Fibroblast of skin of abdomen (primary cell): ENCODE results near the gene CFAP61.

Experiments used
- DNase-seq: peaks from one replicate; pipeline ENCODE4 v3.0.0-alpha.2; 2013

Gene CFAP61

GRCh38 chr20:20401991-20402390 is 349.7 kb downstream of the CFAP61 start:
- no peak for DNase-seq

DNA sequence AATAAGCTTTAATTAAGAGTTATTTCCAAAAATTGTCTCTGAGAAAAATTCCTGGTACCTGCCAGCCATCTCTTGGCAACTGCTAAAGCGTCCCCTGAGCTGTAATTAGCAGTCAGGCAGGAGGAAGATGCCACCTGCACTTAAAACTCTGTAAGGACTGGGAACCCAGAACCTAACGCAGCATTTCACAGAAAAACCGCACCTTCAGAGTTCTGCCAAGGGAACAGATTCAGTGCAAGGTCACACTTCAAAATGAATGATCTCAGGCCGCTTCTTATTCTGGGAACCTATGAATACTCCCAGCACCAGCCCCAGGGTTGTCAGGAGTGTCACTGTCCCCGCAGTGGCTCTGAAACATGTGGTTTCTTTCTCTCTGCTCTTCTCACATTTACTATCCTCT is 352.3 kb downstream of the CFAP61 start:
- DNase-seq, result no peak

DNA sequence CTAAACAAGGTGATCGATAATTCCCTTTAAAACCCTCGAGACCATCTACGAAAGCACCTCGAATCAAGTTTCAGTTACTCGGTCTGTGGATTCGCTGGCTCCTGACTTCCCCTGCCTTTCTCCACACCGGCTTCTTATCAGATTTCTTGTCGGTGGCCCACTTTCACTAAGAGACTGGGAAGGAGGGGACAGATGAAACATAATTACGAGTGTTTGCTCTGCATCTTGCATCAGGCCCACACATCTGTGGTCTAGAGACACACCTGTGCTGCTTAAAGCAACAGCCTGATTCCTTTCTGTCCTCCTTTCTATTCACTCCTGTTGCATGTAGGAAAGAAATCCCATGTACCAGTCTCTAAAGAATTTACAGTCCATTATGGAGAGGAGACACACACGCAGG is 353.3 kb downstream of the CFAP61 start:
- DNase-seq, result no peak

- DNase-seq, result no peak
These were observed 354.0 kb downstream of the CFAP61 start for GRCh38 chr20:20406306-20406705.

DNA sequence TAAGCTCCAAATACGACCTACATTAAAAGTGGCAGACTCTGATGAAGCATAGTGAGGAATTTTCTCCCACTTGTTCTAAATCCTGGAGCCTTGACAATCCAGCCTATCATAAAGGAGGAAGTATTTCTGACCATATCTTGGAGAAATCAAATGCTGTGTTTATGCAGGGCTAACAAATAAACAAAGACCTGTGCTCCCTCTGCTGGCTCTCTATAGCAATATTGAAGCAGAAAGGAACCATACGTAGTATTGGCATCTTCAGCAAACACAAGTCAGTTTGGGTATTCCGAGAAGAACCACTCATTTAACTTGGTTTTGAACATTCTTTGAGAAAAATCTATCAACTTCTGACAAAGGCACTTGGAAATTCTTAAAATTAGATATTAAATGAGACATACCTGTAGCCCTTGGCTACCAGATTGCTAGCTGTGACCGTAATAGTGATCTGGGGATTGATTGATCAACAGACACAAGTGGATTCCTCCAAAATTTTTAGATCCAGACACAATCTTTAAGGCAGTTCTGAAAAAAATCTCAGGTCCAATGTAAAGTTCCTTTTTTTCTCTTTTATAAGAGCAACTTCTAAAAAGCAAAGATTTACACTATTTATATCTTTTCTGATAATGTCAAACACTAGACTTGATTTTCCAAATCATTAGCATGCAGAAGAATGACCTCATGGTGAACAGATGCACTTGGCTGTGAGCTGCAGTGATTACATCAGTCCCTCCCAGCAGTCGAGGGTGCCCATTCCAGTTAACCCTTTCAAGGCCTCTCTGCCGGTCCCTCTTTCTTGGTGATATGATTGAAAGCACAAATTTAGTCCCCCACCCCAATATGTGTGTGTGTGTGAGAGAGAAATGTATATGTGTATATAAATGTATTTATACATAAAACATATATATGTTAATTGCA is 355.8 kb downstream of the CFAP61 start:
- DNase-seq, result peak; percentile 17

GRCh38 chr20:20409331-20409730 is 357.0 kb downstream of the CFAP61 start:
- DNase-seq, result no peak
